ENCODE data around the gene NCAM1.

NCAM1 gene

GRCh38 chr11:113147249-113147648 is 186.0 kb downstream of the NCAM1 start:
- H3K79me1 ChIP-seq (replicated peaks; ENCODE audit: low read length, poor library complexity, severe bottlenecking): no peaks in the 10 kb centered on the region
- H3K36me3 ChIP-seq (ENCODE audit: control insufficient read depth in 1 of 2, insufficient read depth in 2 of 2, low read depth in 1 of 2, low read length in 2 of 2): no peaks in the 10 kb centered on the region
- H2AFZ ChIP-seq (ENCODE audit: low read depth, low read length): no peak overlapping the region
- H2BK12ac ChIP-seq (ENCODE audit: low read length in 2 of 2): no peak overlapping the region
- no peak overlapping the region for H2AK5ac ChIP-seq (ENCODE audit: low read length, severe bottlenecking)
- no peak for DNase-seq
- no peak overlapping the region for H3K18ac ChIP-seq (ENCODE audit: low read depth in 1 of 2, low read length in 2 of 2)
- H3K27ac ChIP-seq (ENCODE audit: low read length, poor library complexity, severe bottlenecking): no peak overlapping the region
- H3K14ac ChIP-seq (ENCODE audit: low read length in 2 of 2): no peak overlapping the region
- H2BK120ac ChIP-seq (ENCODE audit: low read depth, low read length): no peak overlapping the region
- H3K9me3 ChIP-seq (ENCODE audit: control insufficient read depth, low read length): no peaks in the 10 kb centered on the region
- no peaks in the 10 kb centered on the region for H3K4me1 ChIP-seq (ENCODE audit: control insufficient read depth, insufficient read depth, low read depth, low read length)
- H3K9ac ChIP-seq (ENCODE audit: low read length): no peak overlapping the region
- H4K8ac ChIP-seq (ENCODE audit: low read length): no peak overlapping the region
- no peak overlapping the region for H3K23ac ChIP-seq (ENCODE audit: low read length in 2 of 2)
- no peak overlapping the region for H3K4me3 ChIP-seq (ENCODE audit: insufficient read depth in 1 of 2, low read depth in 1 of 2, low read length in 2 of 2)
- no peak overlapping the region for H3K4ac ChIP-seq (ENCODE audit: low read depth in 1 of 2, low read length in 2 of 2)
- WGBS: 50% methylated on average over 6 of the region's 8 CpGs
- no peak overlapping the region for H2BK5ac ChIP-seq (ENCODE audit: low read depth, low read length, poor library complexity, severe bottlenecking)
- no peak overlapping the region for H2BK15ac ChIP-seq (ENCODE audit: low read depth, poor library complexity, severe bottlenecking)
- H3K27me3 ChIP-seq (ENCODE audit: control insufficient read depth in 1 of 2, insufficient read depth in 1 of 2, low read length in 2 of 2): peaks cover 0 to 61% of the 10 kb centered on the region in 2 experiments
- H4K91ac ChIP-seq (ENCODE audit: low read length): no peak overlapping the region
- H3K4me2 ChIP-seq (ENCODE audit: low read length, poor library complexity, severe bottlenecking): no peak overlapping the region

DNA sequence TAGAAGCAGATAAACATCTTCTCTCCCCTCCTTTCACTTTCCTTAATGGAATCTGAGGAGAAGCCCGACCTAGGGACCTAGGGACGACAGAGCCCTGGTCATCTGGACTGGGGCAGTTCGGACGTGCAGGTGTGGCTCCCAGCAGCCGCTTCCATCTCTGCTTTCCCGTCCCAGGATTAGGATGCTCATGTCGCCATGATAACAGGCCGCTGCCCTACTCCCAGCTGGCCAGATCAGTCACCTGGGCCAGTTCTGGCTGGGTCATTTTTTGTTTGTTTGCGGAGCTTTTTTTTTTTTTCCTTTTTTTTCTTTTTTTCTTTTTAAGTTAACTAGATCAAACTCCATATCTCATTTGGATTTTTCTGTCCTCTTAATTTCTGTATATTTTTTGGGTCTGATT is 186.9 kb downstream of the NCAM1 start:
- H3K4me3 ChIP-seq (ENCODE audit: insufficient read depth in 1 of 2, low read depth in 1 of 2, low read length in 2 of 2): no peak overlapping the region
- no peaks in the 10 kb centered on the region for H3K9me3 ChIP-seq (ENCODE audit: control insufficient read depth, low read length)
- 99% methylated on average over 7 of the region's 9 CpGs for WGBS
- no peaks in the 10 kb centered on the region for H3K36me3 ChIP-seq (ENCODE audit: control insufficient read depth in 1 of 2, insufficient read depth in 2 of 2, low read depth in 1 of 2, low read length in 2 of 2)
- H3K4me1 ChIP-seq (ENCODE audit: control insufficient read depth, insufficient read depth, low read depth, low read length): no peaks in the 10 kb centered on the region
- DNase-seq: no peak
- no peak overlapping the region for H2BK15ac ChIP-seq (ENCODE audit: low read depth, poor library complexity, severe bottlenecking)
- no peak overlapping the region for H2AFZ ChIP-seq (ENCODE audit: low read depth, low read length)
- no peak overlapping the region for H4K8ac ChIP-seq (ENCODE audit: low read length)
- H3K4ac ChIP-seq (ENCODE audit: low read depth in 1 of 2, low read length in 2 of 2): no peak overlapping the region
- no peak overlapping the region for H3K18ac ChIP-seq (ENCODE audit: low read depth in 1 of 2, low read length in 2 of 2)
- H2BK120ac ChIP-seq (ENCODE audit: low read depth, low read length): no peak overlapping the region
- H2BK5ac ChIP-seq (ENCODE audit: low read depth, low read length, poor library complexity, severe bottlenecking): no peak overlapping the region
- H3K4me2 ChIP-seq (ENCODE audit: low read length, poor library complexity, severe bottlenecking): no peak overlapping the region
- H2BK12ac ChIP-seq (ENCODE audit: low read length in 2 of 2): no peak overlapping the region
- H3K27ac ChIP-seq (ENCODE audit: low read length, poor library complexity, severe bottlenecking): no peak overlapping the region
- no peak overlapping the region for H3K9ac ChIP-seq (ENCODE audit: low read length)
- H2AK5ac ChIP-seq (ENCODE audit: low read length, severe bottlenecking): no peak overlapping the region
- no peak overlapping the region for H4K91ac ChIP-seq (ENCODE audit: low read length)
- H3K27me3 ChIP-seq (ENCODE audit: control insufficient read depth in 1 of 2, insufficient read depth in 1 of 2, low read length in 2 of 2): peaks cover 0 to 60% of the 10 kb centered on the region in 2 experiments
- H3K79me1 ChIP-seq (replicated peaks; ENCODE audit: low read length, poor library complexity, severe bottlenecking): no peaks in the 10 kb centered on the region
- no peak overlapping the region for H3K23ac ChIP-seq (ENCODE audit: low read length in 2 of 2)
- H3K14ac ChIP-seq (ENCODE audit: low read length in 2 of 2): no peak overlapping the region

DNA sequence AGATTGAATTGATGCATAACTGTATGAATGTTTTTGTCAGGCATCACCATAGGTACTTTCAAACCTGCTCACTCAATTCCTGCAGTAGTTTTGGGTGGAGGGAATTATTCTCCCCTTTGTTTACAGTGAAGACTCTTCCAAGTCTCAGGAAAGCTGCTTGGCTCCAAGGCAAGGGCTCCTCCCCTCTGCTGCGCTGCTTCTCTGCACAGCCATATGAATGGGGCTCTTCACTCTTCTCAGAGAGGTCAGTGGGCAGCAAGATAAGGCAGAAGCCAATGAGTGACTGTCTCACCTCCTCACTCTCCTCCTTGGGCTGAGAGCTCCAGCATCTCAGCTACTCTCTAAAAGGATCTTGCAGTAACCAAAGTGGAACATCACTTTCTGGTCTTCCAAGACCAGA is 187.4 kb downstream of the NCAM1 start:
- WGBS: 84% methylated on average over 1 of the region's 1 CpG
- H2BK5ac ChIP-seq (ENCODE audit: low read depth, low read length, poor library complexity, severe bottlenecking): no peak overlapping the region
- no peak overlapping the region for H3K4me3 ChIP-seq (ENCODE audit: insufficient read depth in 1 of 2, low read depth in 1 of 2, low read length in 2 of 2)
- DNase-seq: no peak
- H3K27ac ChIP-seq (ENCODE audit: low read length, poor library complexity, severe bottlenecking): no peak overlapping the region
- no peak overlapping the region for H3K23ac ChIP-seq (ENCODE audit: low read length in 2 of 2)
- H3K4ac ChIP-seq (ENCODE audit: low read depth in 1 of 2, low read length in 2 of 2): no peak overlapping the region
- H3K9me3 ChIP-seq (ENCODE audit: control insufficient read depth, low read length): no peaks in the 10 kb centered on the region
- H2BK12ac ChIP-seq (ENCODE audit: low read length in 2 of 2): no peak overlapping the region
- H3K14ac ChIP-seq (ENCODE audit: low read length in 2 of 2): no peak overlapping the region
- no peak overlapping the region for H2BK120ac ChIP-seq (ENCODE audit: low read depth, low read length)
- H2AK5ac ChIP-seq (ENCODE audit: low read length, severe bottlenecking): no peak overlapping the region
- H4K91ac ChIP-seq (ENCODE audit: low read length): no peak overlapping the region
- H3K4me1 ChIP-seq (ENCODE audit: control insufficient read depth, insufficient read depth, low read depth, low read length): no peaks in the 10 kb centered on the region
- no peak overlapping the region for H3K4me2 ChIP-seq (ENCODE audit: low read length, poor library complexity, severe bottlenecking)
- no peak overlapping the region for H3K9ac ChIP-seq (ENCODE audit: low read length)
- H2AFZ ChIP-seq (ENCODE audit: low read depth, low read length): no peak overlapping the region
- H4K8ac ChIP-seq (ENCODE audit: low read length): no peak overlapping the region
- H3K27me3 ChIP-seq (ENCODE audit: control insufficient read depth in 1 of 2, insufficient read depth in 1 of 2, low read length in 2 of 2): peaks cover 0 to 59% of the 10 kb centered on the region in 2 experiments
- no peaks in the 10 kb centered on the region for H3K79me1 ChIP-seq (replicated peaks; ENCODE audit: low read length, poor library complexity, severe bottlenecking)
- H2BK15ac ChIP-seq (ENCODE audit: low read depth, poor library complexity, severe bottlenecking): no peak overlapping the region
- no peaks in the 10 kb centered on the region for H3K36me3 ChIP-seq (ENCODE audit: control insufficient read depth in 1 of 2, insufficient read depth in 2 of 2, low read depth in 1 of 2, low read length in 2 of 2)
- no peak overlapping the region for H3K18ac ChIP-seq (ENCODE audit: low read depth in 1 of 2, low read length in 2 of 2)

GRCh38 chr11:113151521-113151920 is 190.3 kb downstream of the NCAM1 start:
- Histone ChIP-seq H3K9me3 (ENCODE audit: control insufficient read depth, low read length) (peaks cover 7% of the 10 kb centered on the region), H3K27me3 (ENCODE audit: control insufficient read depth in 1 of 2, insufficient read depth in 1 of 2, low read length in 2 of 2) (peaks cover 0 to 80% of the 10 kb centered on the region in 2 experiments), H2BK12ac (ENCODE audit: low read length in 2 of 2) (no peak overlapping the region), H3K27ac (ENCODE audit: low read length, poor library complexity, severe bottlenecking) (no peak overlapping the region), H3K36me3 (ENCODE audit: control insufficient read depth in 1 of 2, insufficient read depth in 2 of 2, low read depth in 1 of 2, low read length in 2 of 2) (no peaks in the 10 kb centered on the region), H3K9ac (ENCODE audit: low read length) (no peak overlapping the region), H3K79me1 (replicated peaks; ENCODE audit: low read length, poor library complexity, severe bottlenecking) (no peaks in the 10 kb centered on the region), H3K18ac (ENCODE audit: low read depth in 1 of 2, low read length in 2 of 2) (no peak overlapping the region), H3K4me3 (ENCODE audit: insufficient read depth in 1 of 2, low read depth in 1 of 2, low read length in 2 of 2) (no peak overlapping the region), H3K4me2 (ENCODE audit: low read length, poor library complexity, severe bottlenecking) (no peak overlapping the region), H3K14ac (ENCODE audit: low read length in 2 of 2) (no peak overlapping the region), H2BK5ac (ENCODE audit: low read depth, low read length, poor library complexity, severe bottlenecking) (no peak overlapping the region), H3K4me1 (ENCODE audit: control insufficient read depth, insufficient read depth, low read depth, low read length) (no peaks in the 10 kb centered on the region), H3K23ac (ENCODE audit: low read length in 2 of 2) (no peak overlapping the region), H4K8ac (ENCODE audit: low read length) (no peak overlapping the region), H4K91ac (ENCODE audit: low read length) (no peak overlapping the region), H3K4ac (ENCODE audit: low read depth in 1 of 2, low read length in 2 of 2) (no peak overlapping the region), H2AK5ac (ENCODE audit: low read length, severe bottlenecking) (no peak overlapping the region), H2AFZ (ENCODE audit: low read depth, low read length) (no peak overlapping the region), H2BK120ac (ENCODE audit: low read depth, low read length) (no peak overlapping the region), H2BK15ac (ENCODE audit: low read depth, poor library complexity, severe bottlenecking) (no peak overlapping the region)
- 94% methylated on average over 3 of the region's 4 CpGs for WGBS
- DNase-seq: no peak

Measured in mesenchymal stem cell (in vitro differentiated cells and primary cell).